Liver (tissue), 3 donors: ENCODE measurements around the gene BRD8.

Source experiments
- HNF4A ChIP-seq, 2 donors: conservative IDR thresholded peaks; 2 replicates each; pipeline ENCODE4 v1.6.1; 2016; ENCODE audit warnings: antibody characterized with exemption in 2 of 2, mild to moderate bottlenecking in 2 of 2
- JUND ChIP-seq, 2 donors: IDR thresholded peaks; 2 replicates each; pipeline ENCODE4 v1.6.1; 2016; ENCODE audit warnings: antibody characterized with exemption in 2 of 2
- RAD21 ChIP-seq, 2 donors: IDR thresholded peaks; 2 replicates each; pipeline ENCODE4 v1.6.1; 2016; ENCODE audit warnings: antibody characterized with exemption in 2 of 2, mild to moderate bottlenecking in 2 of 2
- REST ChIP-seq: IDR thresholded peaks from 2 replicates; pipeline ENCODE4 v1.6.1; 2016; ENCODE audit warnings: antibody characterized with exemption, mild to moderate bottlenecking
- SP1 ChIP-seq: IDR thresholded peaks from 2 replicates; pipeline ENCODE4 v1.6.1; 2018; ENCODE audit warnings: antibody characterized with exemption, mild to moderate bottlenecking
- YY1 ChIP-seq: IDR thresholded peaks from 2 replicates; pipeline ENCODE4 v1.6.1; 2016; ENCODE audit warnings: antibody characterized with exemption, mild to moderate bottlenecking
- TF ChIP-seq, protein P1 (sequence below): fragments of 150-350 bp; IDR thresholded peaks from 2 replicates; pipeline ENCODE4 v1.5.1; 2017; ENCODE audit warnings: improper control_type of control experiment, low read depth, low read length; ENCODE audit not compliant: missing input control
- TF ChIP-seq, protein P2 (sequence below): IDR thresholded peaks from 2 replicates; pipeline ENCODE4 v1.6.1; 2016; ENCODE audit warnings: antibody characterized with exemption
- donor health status: healthy.
- donor health status: healthy.

DNA sequence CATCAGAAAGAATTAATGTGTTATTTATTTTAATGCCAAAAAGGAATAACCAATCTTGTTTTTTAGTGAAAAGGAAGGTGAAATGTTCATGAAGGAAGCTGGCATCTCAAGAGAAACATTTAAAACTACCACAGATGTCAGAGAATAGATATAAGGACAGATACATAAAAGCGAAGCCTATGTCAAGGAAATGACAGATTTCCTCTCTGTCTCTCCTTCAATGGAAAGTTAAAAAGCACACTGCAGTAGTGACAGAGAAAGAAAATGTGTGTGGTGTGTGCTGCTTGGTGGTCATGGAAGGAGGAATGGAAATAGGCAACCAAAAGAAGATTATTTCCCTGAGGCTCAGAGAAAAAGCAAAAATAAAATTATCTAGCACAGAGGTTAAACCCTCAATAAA, 85.4 kb downstream of the BRD8 start:
- TF ChIP-seq, protein P1, sequence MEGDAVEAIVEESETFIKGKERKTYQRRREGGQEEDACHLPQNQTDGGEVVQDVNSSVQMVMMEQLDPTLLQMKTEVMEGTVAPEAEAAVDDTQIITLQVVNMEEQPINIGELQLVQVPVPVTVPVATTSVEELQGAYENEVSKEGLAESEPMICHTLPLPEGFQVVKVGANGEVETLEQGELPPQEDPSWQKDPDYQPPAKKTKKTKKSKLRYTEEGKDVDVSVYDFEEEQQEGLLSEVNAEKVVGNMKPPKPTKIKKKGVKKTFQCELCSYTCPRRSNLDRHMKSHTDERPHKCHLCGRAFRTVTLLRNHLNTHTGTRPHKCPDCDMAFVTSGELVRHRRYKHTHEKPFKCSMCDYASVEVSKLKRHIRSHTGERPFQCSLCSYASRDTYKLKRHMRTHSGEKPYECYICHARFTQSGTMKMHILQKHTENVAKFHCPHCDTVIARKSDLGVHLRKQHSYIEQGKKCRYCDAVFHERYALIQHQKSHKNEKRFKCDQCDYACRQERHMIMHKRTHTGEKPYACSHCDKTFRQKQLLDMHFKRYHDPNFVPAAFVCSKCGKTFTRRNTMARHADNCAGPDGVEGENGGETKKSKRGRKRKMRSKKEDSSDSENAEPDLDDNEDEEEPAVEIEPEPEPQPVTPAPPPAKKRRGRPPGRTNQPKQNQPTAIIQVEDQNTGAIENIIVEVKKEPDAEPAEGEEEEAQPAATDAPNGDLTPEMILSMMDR: no peak
- TF ChIP-seq HNF4A (conservative IDR thresholded peaks at IDR 0.05): no peak
- TF ChIP-seq REST: no peak
- no peak for TF ChIP-seq RAD21 (IDR thresholded peaks at IDR 0.05)
- TF ChIP-seq, protein P2, sequence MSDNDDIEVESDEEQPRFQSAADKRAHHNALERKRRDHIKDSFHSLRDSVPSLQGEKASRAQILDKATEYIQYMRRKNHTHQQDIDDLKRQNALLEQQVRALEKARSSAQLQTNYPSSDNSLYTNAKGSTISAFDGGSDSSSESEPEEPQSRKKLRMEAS: no peak
- no peak for TF ChIP-seq SP1
- TF ChIP-seq YY1: no peak
- no peak for TF ChIP-seq JUND (IDR thresholded peaks at IDR 0.05)
